ENCODE measurements around the gene LIN7C. TPM values are rescaled to one million over a fixed set of nuclear protein-coding genes. Genes with fewer than 3 reads are reported as not detected.
"Not testable (repeated sequence)": the region's sequence is repeated elsewhere in the genome, so short reads cannot be mapped to it uniquely, and the experiment has no call there.

LIN7C gene
- total RNA-seq, 2 donors from 2014 or later, result 18.8 to 23.7 TPM

DNA sequence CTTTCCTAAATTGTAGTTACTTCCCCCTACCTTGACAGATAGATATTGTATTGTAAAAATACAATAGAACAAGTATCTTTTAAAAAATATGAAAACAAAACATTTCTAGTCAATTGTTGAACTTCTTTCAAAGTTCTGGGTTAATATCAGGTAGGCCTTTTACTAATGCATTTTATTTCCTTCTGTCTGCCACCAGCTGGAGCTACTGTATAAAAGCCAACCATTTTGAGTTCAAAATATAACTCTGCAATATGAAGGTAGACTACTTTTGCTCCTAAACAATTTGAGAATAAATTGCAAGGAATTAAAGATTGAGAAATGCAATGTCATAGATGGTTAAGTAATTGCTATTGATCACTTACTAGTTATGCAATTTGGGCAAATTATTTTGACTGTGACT is 22.1 kb upstream of the LIN7C start:
- Histone ChIP-seq H3K27me3 (no peaks in the 10 kb centered on the region), H3K4me1 (no peaks in the 10 kb centered on the region), H3K4me3 (no peak overlapping the region), H3K9me3 (no peaks in the 10 kb centered on the region), H3K27ac (no peak overlapping the region), H3K36me3 (no peaks in the 10 kb centered on the region)
- TF ChIP-seq, protein P1, sequence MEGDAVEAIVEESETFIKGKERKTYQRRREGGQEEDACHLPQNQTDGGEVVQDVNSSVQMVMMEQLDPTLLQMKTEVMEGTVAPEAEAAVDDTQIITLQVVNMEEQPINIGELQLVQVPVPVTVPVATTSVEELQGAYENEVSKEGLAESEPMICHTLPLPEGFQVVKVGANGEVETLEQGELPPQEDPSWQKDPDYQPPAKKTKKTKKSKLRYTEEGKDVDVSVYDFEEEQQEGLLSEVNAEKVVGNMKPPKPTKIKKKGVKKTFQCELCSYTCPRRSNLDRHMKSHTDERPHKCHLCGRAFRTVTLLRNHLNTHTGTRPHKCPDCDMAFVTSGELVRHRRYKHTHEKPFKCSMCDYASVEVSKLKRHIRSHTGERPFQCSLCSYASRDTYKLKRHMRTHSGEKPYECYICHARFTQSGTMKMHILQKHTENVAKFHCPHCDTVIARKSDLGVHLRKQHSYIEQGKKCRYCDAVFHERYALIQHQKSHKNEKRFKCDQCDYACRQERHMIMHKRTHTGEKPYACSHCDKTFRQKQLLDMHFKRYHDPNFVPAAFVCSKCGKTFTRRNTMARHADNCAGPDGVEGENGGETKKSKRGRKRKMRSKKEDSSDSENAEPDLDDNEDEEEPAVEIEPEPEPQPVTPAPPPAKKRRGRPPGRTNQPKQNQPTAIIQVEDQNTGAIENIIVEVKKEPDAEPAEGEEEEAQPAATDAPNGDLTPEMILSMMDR (IDR thresholded peaks at IDR 0.05), result no peak
- DNase-seq (ENCODE audit: low spot score), result no peak

DNA sequence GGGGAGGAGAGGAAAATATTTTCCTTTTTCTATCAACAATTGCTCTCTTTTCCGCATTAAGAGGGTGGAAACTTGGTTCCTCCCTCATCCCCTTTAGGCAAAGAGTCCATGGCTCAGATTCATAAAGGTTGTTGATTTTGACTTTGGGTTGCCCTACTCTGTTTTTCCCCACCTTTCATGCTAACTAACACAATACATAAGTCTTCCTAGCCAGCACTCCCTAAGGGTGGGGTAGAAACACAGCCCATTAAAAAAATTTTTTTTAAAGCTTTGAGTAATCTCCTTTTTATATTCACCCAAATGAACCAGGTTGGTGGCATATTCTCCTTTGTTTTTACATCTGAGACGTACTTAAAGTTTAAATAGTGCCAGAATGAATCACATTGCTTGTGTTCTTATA is 20.0 kb upstream of the LIN7C start:
- Histone ChIP-seq H3K9me3 (no peaks in the 10 kb centered on the region), H3K4me1 (no peaks in the 10 kb centered on the region), H3K27ac (peak overlapping the region in 1 of 2 donors; percentile 17), H3K36me3 (no peaks in the 10 kb centered on the region), H3K4me3 (no peak overlapping the region), H3K27me3 (no peaks in the 10 kb centered on the region)
- no peak for DNase-seq (ENCODE audit: low spot score)
- TF ChIP-seq, protein P1 (IDR thresholded peaks at IDR 0.05), result no peak

DNA sequence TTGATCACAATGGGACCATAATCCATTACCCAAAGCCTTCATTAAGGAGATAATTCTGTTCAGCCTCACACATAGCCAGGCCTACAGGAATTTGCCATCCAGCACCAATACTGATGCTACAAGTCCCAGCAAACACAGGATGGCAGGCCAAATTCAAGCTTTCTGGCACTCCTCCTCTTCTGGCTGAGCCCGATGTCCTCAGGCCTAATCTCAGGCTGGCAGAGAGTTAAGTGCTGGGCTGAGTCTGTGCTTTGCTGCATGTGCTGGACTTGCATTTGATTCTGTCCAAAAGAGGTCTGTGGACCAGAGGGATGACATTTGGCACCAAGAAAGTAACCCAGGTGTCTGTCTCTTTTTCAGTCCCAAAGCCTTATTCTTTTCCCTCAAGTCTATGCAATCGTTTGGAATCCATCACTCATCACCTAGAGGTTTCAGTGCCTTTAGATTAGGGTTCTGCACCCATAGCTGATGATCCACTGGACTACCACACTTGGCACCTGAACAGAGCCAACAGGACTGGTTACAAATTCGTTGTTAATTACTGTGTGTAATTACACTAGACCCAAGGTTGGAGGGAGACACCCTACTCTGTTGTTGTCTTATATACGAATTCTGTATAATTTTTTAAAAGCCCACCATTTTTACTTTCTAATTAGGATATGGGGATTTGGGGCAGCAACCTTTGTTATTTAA is 19.4 kb upstream of the LIN7C start:
- DNase-seq (ENCODE audit: low spot score), result no peak
- no peaks in the 10 kb centered on the region for H3K4me1 ChIP-seq
- no peaks in the 10 kb centered on the region for H3K27me3 ChIP-seq
- H3K9me3 ChIP-seq, result no peaks in the 10 kb centered on the region
- no peak overlapping the region for H3K4me3 ChIP-seq
- H3K36me3 ChIP-seq, result no peaks in the 10 kb centered on the region
- TF ChIP-seq, protein P1 (IDR thresholded peaks at IDR 0.05), result no peak
- peak overlapping the region in 1 of 2 donors; percentile 17 for H3K27ac ChIP-seq

DNA sequence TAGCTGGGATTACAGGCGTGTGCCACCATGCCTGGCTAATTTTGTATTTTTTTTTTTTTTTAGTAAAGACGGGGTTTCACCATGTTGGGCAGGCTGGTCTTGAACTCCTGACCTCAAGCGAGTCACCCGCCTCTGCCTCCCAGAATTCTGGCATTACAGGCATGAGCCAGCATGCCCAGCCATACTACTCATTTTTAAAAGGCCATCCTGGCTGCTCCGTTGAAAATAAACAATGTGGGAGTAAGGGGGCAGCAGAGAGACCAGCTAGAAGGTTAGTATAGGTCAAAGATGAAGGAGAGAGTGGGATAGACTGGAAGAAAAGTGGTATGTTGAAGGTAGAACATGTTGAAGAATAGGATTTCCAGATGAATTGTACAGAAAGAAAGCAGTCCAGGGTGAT is 17.6 kb upstream of the LIN7C start:
- Histone ChIP-seq H3K4me3 (no peak overlapping the region), H3K9me3 (no peaks in the 10 kb centered on the region), H3K27ac (no peak overlapping the region), H3K36me3 (no peaks in the 10 kb centered on the region), H3K4me1 (no peaks in the 10 kb centered on the region), H3K27me3 (no peaks in the 10 kb centered on the region)
- TF ChIP-seq, protein P1 (IDR thresholded peaks at IDR 0.05), result no peak
- DNase-seq (ENCODE audit: low spot score), result no peak

DNA sequence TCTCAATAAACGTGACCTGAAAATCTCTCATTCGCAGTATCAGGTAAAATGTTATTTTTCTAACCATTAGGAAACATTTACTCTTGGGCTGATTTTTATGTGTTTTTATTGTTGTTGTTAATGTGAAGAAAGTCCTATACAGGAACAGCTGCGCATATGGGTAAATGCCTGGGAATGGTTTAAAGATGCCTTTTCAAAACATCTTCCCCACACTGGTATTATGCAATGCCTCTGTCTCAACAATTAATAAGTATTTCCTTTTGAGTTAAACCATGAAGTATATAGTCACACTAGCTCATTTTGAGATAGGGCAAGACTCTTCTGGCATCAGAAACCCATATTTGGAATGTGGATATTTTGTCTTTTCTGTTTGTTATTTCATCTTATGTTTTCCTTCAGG is 13.7 kb upstream of the LIN7C start:
- TF ChIP-seq, protein P1 (IDR thresholded peaks at IDR 0.05), result no peak

DNA sequence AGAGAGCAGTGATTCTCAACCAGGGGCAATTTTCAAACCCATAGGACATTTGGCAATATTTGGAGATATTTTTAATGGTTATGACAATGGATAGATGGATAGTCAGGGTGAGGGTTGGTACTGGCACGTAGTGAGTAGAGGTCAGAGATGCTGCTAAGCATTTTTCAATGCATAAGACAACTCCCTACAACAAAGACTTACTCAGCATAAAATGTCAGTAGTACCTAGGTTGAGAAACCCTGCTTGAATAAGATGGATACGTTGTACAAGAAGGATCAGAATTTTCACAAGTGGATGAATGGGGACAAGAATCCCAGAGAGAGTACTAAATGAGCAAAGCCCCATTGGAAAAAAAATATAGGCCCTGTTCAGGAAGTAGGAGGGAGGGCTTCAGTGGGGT is 11.9 kb upstream of the LIN7C start:
- TF ChIP-seq, protein P1 (IDR thresholded peaks at IDR 0.05), result no peak
- Histone ChIP-seq H3K4me3 (no peak overlapping the region), H3K36me3 (no peaks in the 10 kb centered on the region), H3K27ac (no peak overlapping the region), H3K4me1 (peaks cover 0 to 10% of the 10 kb centered on the region in 2 donors), H3K9me3 (no peaks in the 10 kb centered on the region), H3K27me3 (no peaks in the 10 kb centered on the region)
- no peak for DNase-seq (ENCODE audit: low spot score)

More for the DNA sequence above, 13.7 kb upstream of the LIN7C start:
- H3K4me1 ChIP-seq, result no peaks in the 10 kb centered on the region
- no peaks in the 10 kb centered on the region for H3K27me3 ChIP-seq
- no peak overlapping the region for H3K4me3 ChIP-seq
- no peaks in the 10 kb centered on the region for H3K9me3 ChIP-seq
- DNase-seq (ENCODE audit: low spot score), result no peak
- H3K27ac ChIP-seq, result no peak overlapping the region
- H3K36me3 ChIP-seq, result no peaks in the 10 kb centered on the region

DNA sequence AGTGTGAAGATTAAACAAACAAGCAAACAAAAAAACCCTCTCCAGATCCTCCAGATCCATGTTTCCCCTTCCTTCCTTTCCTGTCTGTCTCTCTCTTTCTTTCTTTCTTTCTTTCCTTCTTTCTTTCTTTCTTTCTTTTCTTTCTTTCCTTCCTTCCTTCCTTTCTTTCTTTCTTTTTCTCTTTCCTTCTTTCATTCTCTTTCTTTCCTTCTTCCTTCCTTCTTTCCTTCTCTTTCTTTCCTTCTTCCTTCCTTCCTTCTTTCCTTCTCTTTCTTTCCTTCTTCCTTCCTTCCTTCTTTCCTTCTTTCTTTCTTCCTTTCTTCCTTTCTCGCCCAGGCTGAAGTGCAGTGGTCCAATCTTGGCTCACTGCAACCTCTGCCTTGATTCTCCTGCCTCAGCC is 10.9 kb upstream of the LIN7C start:
- not testable (repeated sequence) for DNase-seq (ENCODE audit: low spot score); H3K27ac ChIP-seq; H3K27me3 ChIP-seq; H3K4me3 ChIP-seq; H3K36me3 ChIP-seq; H3K9me3 ChIP-seq
- peaks cover 0 to 13% of the 10 kb centered on the region in 2 donors for H3K4me1 ChIP-seq
